ENCODE data around the gene ARID1B. TPM values are rescaled to one million over a fixed set of nuclear protein-coding genes. Genes with fewer than 3 reads are reported as not detected.

ARID1B gene
- total RNA-seq, 1 donor from 2014 or later: 26.2 TPM

GRCh38 chr6:156877126-156877863 is 100.1 kb downstream of the ARID1B start:
- DNase-seq (ENCODE audit: low read depth): no peak

GRCh38 chr6:156878681-156879080 is 101.5 kb downstream of the ARID1B start:
- DNase-seq (ENCODE audit: low read depth): no peak

GRCh38 chr6:156879186-156879585 is 102.0 kb downstream of the ARID1B start:
- no peak for DNase-seq (ENCODE audit: low read depth)

GRCh38 chr6:156879591-156879990 is 102.4 kb downstream of the ARID1B start:
- no peak for DNase-seq (ENCODE audit: low read depth)

- DNase-seq (ENCODE audit: low read depth): no peak
Observed at GRCh38 chr6:156880913-156881312, 103.7 kb downstream of the ARID1B start.

GRCh38 chr6:156881687-156882629 is 104.8 kb downstream of the ARID1B start:
- DNase-seq (ENCODE audit: low read depth): peak; percentile 65

GRCh38 chr6:156883497-156884252 is 106.5 kb downstream of the ARID1B start:
- DNase-seq (ENCODE audit: low read depth): no peak

GRCh38 chr6:156884306-156884705 is 107.1 kb downstream of the ARID1B start:
- DNase-seq (ENCODE audit: low read depth): no peak

- no peak for DNase-seq (ENCODE audit: low read depth)
Observed at GRCh38 chr6:156885562-156885961, 108.4 kb downstream of the ARID1B start.

GRCh38 chr6:156886409-156886808 is 109.2 kb downstream of the ARID1B start:
- DNase-seq (ENCODE audit: low read depth): no peak

GRCh38 chr6:156887623-156888269 is 110.6 kb downstream of the ARID1B start:
- DNase-seq (ENCODE audit: low read depth): no peak

GRCh38 chr6:156889469-156889868 is 112.3 kb downstream of the ARID1B start:
- no peak for DNase-seq (ENCODE audit: low read depth)

- DNase-seq (ENCODE audit: low read depth): no peak
Observed at GRCh38 chr6:156889986-156890385, 112.8 kb downstream of the ARID1B start.

- DNase-seq (ENCODE audit: low read depth): no peak
Observed at GRCh38 chr6:156890627-156891314, 113.6 kb downstream of the ARID1B start.

- no peak for DNase-seq (ENCODE audit: low read depth)
Observed at GRCh38 chr6:156897907-156898531, 120.8 kb downstream of the ARID1B start.

- DNase-seq (ENCODE audit: low read depth): no peak
Observed at GRCh38 chr6:156899071-156899470, 121.9 kb downstream of the ARID1B start.

GRCh38 chr6:156899532-156900135 is 122.5 kb downstream of the ARID1B start:
- DNase-seq (ENCODE audit: low read depth): no peak

- no peak for DNase-seq (ENCODE audit: low read depth)
Observed at GRCh38 chr6:156900292-156900691, 123.1 kb downstream of the ARID1B start.

GRCh38 chr6:156901309-156902019 is 124.3 kb downstream of the ARID1B start:
- DNase-seq (ENCODE audit: low read depth): no peak
